HEK293 (cell line): ENCODE data around the gene RSBN1L.

Experiments
- HOXD13 ChIP-seq: sonication (generic); formaldehyde crosslinking; IDR thresholded peaks from 2 replicates; pipeline ENCODE4 v1.8.0; 2022; ENCODE audit warnings: missing genetic modification reagents, borderline replicate concordance
- WT1 ChIP-seq: fragments of 450-650 bp; formaldehyde crosslinking; IDR thresholded peaks from 2 replicates; pipeline ENCODE4 v1.5.1; 2016; ENCODE audit warnings: missing biosample characterization, missing genetic modification characterization
- ZBTB7A ChIP-seq: fragments of 450-650 bp; formaldehyde crosslinking; IDR thresholded peaks from 2 replicates; pipeline ENCODE4 v1.5.1; 2016; ENCODE audit warnings: low read depth, missing biosample characterization, missing genetic modification characterization
- ZNF354C ChIP-seq: fragments of 450-650 bp; formaldehyde crosslinking; IDR thresholded peaks from 2 replicates; pipeline ENCODE4 v1.5.1; 2016; ENCODE audit warnings: missing biosample characterization, missing genetic modification characterization, low read depth, borderline replicate concordance
- ZNF423 ChIP-seq: fragments of 450-650 bp; formaldehyde crosslinking; IDR thresholded peaks from 2 replicates; pipeline ENCODE4 v1.5.1; 2016; ENCODE audit warnings: missing biosample characterization, missing genetic modification characterization
- ZNF747 ChIP-seq: fragments of 450-650 bp; formaldehyde crosslinking; IDR thresholded peaks from 2 replicates; pipeline ENCODE4 v1.5.1; 2016; ENCODE audit warnings: missing biosample characterization, missing genetic modification characterization
- ZNF791 ChIP-seq: fragments of 450-650 bp; formaldehyde crosslinking; IDR thresholded peaks from 2 replicates; pipeline ENCODE4 v1.5.1; 2016; ENCODE audit warnings: missing biosample characterization, missing genetic modification characterization
- TF ChIP-seq, protein P1 (sequence below): fragments of 450-650 bp; formaldehyde crosslinking; IDR thresholded peaks from 2 replicates; pipeline ENCODE4 v1.5.1; 2016; ENCODE audit warnings: missing biosample characterization, missing genetic modification characterization
- TF ChIP-seq, protein P2 (sequence below): fragments of 450-650 bp; formaldehyde crosslinking; IDR thresholded peaks from 2 replicates; pipeline ENCODE4 v1.5.1; 2016; ENCODE audit warnings: missing biosample characterization, missing genetic modification characterization, low read depth
- TF ChIP-seq, protein P3 (sequence below): fragments of 450-650 bp; formaldehyde crosslinking; IDR thresholded peaks from 2 replicates; pipeline ENCODE4 v1.5.1; 2016; ENCODE audit warnings: missing biosample characterization, missing genetic modification characterization, low read depth

DNA sequence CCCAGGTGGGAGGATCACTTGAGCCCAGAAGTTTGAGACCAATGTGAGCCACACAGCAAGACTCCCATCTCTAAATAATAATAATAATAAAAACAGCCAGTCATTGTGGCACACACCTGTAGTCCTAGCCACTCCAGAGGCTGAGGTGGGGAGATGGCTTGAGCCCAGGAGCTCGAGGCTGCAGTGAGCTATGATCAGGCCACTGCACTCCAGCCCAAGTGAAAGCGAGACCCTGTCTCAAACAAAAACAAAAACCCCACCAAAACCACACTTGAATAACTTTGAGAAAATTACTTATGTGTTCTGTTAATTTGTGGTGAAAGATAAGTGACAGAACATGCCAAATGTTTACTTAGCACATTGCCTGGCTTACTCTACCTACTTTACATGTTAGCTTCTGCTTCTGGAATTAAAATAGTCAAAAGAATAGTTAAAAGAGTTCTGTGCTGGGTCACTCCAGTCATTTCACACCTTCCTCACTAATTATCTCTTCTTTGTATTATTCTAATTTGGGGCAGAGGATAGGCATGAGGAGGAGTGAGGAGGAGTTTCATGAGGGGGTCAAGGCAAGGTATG is 92.2 kb downstream of the RSBN1L start:
- TF ChIP-seq, protein P1, sequence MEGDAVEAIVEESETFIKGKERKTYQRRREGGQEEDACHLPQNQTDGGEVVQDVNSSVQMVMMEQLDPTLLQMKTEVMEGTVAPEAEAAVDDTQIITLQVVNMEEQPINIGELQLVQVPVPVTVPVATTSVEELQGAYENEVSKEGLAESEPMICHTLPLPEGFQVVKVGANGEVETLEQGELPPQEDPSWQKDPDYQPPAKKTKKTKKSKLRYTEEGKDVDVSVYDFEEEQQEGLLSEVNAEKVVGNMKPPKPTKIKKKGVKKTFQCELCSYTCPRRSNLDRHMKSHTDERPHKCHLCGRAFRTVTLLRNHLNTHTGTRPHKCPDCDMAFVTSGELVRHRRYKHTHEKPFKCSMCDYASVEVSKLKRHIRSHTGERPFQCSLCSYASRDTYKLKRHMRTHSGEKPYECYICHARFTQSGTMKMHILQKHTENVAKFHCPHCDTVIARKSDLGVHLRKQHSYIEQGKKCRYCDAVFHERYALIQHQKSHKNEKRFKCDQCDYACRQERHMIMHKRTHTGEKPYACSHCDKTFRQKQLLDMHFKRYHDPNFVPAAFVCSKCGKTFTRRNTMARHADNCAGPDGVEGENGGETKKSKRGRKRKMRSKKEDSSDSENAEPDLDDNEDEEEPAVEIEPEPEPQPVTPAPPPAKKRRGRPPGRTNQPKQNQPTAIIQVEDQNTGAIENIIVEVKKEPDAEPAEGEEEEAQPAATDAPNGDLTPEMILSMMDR (tag by site-specific recombination): no peak
- TF ChIP-seq WT1 (no peak), ZNF791 (no peak), ZNF354C (tag by site-specific recombination) (no peak), ZNF747 (tag by site-specific recombination) (no peak), HOXD13 (CRISPR knock-in tag) (no peak), ZNF423 (no peak), ZBTB7A (tag by site-specific recombination) (no peak)
- TF ChIP-seq, protein P2, sequence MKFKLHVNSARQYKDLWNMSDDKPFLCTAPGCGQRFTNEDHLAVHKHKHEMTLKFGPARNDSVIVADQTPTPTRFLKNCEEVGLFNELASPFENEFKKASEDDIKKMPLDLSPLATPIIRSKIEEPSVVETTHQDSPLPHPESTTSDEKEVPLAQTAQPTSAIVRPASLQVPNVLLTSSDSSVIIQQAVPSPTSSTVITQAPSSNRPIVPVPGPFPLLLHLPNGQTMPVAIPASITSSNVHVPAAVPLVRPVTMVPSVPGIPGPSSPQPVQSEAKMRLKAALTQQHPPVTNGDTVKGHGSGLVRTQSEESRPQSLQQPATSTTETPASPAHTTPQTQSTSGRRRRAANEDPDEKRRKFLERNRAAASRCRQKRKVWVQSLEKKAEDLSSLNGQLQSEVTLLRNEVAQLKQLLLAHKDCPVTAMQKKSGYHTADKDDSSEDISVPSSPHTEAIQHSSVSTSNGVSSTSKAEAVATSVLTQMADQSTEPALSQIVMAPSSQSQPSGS: no peak
- TF ChIP-seq, protein P3, sequence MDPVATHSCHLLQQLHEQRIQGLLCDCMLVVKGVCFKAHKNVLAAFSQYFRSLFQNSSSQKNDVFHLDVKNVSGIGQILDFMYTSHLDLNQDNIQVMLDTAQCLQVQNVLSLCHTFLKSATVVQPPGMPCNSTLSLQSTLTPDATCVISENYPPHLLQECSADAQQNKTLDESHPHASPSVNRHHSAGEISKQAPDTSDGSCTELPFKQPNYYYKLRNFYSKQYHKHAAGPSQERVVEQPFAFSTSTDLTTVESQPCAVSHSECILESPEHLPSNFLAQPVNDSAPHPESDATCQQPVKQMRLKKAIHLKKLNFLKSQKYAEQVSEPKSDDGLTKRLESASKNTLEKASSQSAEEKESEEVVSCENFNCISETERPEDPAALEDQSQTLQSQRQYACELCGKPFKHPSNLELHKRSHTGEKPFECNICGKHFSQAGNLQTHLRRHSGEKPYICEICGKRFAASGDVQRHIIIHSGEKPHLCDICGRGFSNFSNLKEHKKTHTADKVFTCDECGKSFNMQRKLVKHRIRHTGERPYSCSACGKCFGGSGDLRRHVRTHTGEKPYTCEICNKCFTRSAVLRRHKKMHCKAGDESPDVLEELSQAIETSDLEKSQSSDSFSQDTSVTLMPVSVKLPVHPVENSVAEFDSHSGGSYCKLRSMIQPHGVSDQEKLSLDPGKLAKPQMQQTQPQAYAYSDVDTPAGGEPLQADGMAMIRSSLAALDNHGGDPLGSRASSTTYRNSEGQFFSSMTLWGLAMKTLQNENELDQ: no peak
